Fibroblast of skin of right quadriceps (primary cell): Measurements from ENCODE around the gene RASSF7.

ENCODE experiments used
- DNase-seq: peaks from one replicate; pipeline ENCODE4 v3.0.0-alpha.2; 2013

The RASSF7 gene

GRCh38 chr11:532986-533585, 27.7 kb upstream of the RASSF7 start:
- DNase-seq: no peak

GRCh38 chr11:533586-534395, 27.0 kb upstream of the RASSF7 start:
- no peak for DNase-seq

- DNase-seq: no peak
Observed at GRCh38 chr11:534396-535209, 26.2 kb upstream of the RASSF7 start.

- DNase-seq: no peak
Observed at GRCh38 chr11:535210-535518, 25.6 kb upstream of the RASSF7 start.

GRCh38 chr11:535519-536454, 25.0 kb upstream of the RASSF7 start, which contains the start of gene HRAS:
Gene HRAS, minus strand, starts transcription at chr11:535576.
- DNase-seq: peak; percentile 94

GRCh38 chr11:536841-537621, 23.7 kb upstream of the RASSF7 start, which contains the start of gene LRRC56:
Gene LRRC56, plus strand, starts transcription at chr11:537527. Its CDS starts 3,158 bp downstream, at chr11:540685.
- peak; percentile 79 for DNase-seq

- DNase-seq: no peak
Observed at GRCh38 chr11:537622-538430, 22.9 kb upstream of the RASSF7 start.

- DNase-seq: no peak
Observed at GRCh38 chr11:538431-539051, 22.2 kb upstream of the RASSF7 start.

GRCh38 chr11:539971-540481, 20.7 kb upstream of the RASSF7 start:
- DNase-seq: no peak

- no peak for DNase-seq
Observed at GRCh38 chr11:540583-541432, 20.0 kb upstream of the RASSF7 start.

GRCh38 chr11:541433-541885, 19.3 kb upstream of the RASSF7 start:
- DNase-seq: no peak

- DNase-seq: no peak
Observed at GRCh38 chr11:544817-545166, 16.0 kb upstream of the RASSF7 start.

GRCh38 chr11:545171-545570, 15.6 kb upstream of the RASSF7 start:
- no peak for DNase-seq

GRCh38 chr11:548700-549603, 11.8 kb upstream of the RASSF7 start:
- DNase-seq: no peak

GRCh38 chr11:550021-550745, 10.6 kb upstream of the RASSF7 start:
- no peak for DNase-seq

- DNase-seq: no peak
Observed at GRCh38 chr11:550746-551085, 10.1 kb upstream of the RASSF7 start.

GRCh38 chr11:551131-551530, 9.6 kb upstream of the RASSF7 start:
- no peak for DNase-seq
